A549 (cell line): ENCODE measurements around the gene POLR3A. TPM values are rescaled to one million over a fixed set of nuclear protein-coding genes. Genes with fewer than 3 reads are reported as not detected.

Experiments used
- ATAC-seq, 2 experiments: fragments of 200-7000 bp in 1 of 2; fragments of >200 bp in 1 of 2; cut with Nextera tagmentation in 1 of 2; cut with Tn5 transposase in 1 of 2; 3 replicates each; pipeline versions ENCODE4 v1.8.0 to v1.9.1; 2018 to 2020; ENCODE audit warnings: mild to moderate bottlenecking in 1 of 2, moderate library complexity in 1 of 2
- CTCF ChIA-PET: fragments of 300-600 bp; sonication (Branson Sonifier 250); formaldehyde crosslinking; extraction: SDS; loops from one replicate; lab custom pipeline; 2021; ENCODE audit warnings: antibody characterized with exemption, inconsistent platforms; lab: Yijun Ruan, JAX
- POLR2A ChIA-PET: fragments of 350-600 bp; formaldehyde crosslinking; extraction: SDS; loops from one replicate; lab custom pipeline; 2021; ENCODE audit warnings: antibody characterized with exemption, inconsistent platforms; lab: Yijun Ruan, JAX
- DNase-seq, 2 experiments: peaks; one replicate each; pipeline versions ENCODE4 v3.0.0 to v3.0.0-alpha.2; 2011 to 2016; ENCODE audit warnings: low read depth in 1 of 2, low spot score in 1 of 2
- FAIRE-seq: peaks from 2 replicates; lab custom pipeline; 2011; peaks lifted over from hg19 to GRCh38; lab: Jason Lieb, UNC
- H3K27ac ChIP-seq, 2 experiments: fragments of >200 bp; sonication (Bioruptor Twin); formaldehyde crosslinking; 3 replicates each; pipeline ENCODE4 v1.5.1; 2016 to 2017
- H3K4me1 ChIP-seq: fragments of >200 bp; sonication (Bioruptor Twin); formaldehyde crosslinking; 3 replicates; pipeline ENCODE4 v1.6.1; 2016
- H3K4me2 ChIP-seq: fragments of >200 bp; sonication (Bioruptor Twin); formaldehyde crosslinking; 3 replicates; pipeline ENCODE4 v1.6.1; 2016
- H3K4me3 ChIP-seq: fragments of >200 bp; sonication (Bioruptor Twin); formaldehyde crosslinking; 3 replicates; pipeline ENCODE4 v1.5.1; 2016
- H3K9me3 ChIP-seq: fragments of >200 bp; sonication (Bioruptor Twin); formaldehyde crosslinking; 3 replicates; pipeline ENCODE4 v1.6.1; 2016
- BCL3 ChIP-seq: fragments of >200 bp; sonication (Bioruptor Twin); formaldehyde crosslinking; IDR thresholded peaks from 3 replicates; pipeline ENCODE4 v1.6.1; 2016
- CBX2 ChIP-seq: fragments of 200-600 bp; sonication (generic); IDR thresholded peaks from 2 replicates; pipeline ENCODE4 v1.6.1; 2016; ENCODE audit warnings: low read depth, mild to moderate bottlenecking, borderline replicate concordance
- CBX8 ChIP-seq: fragments of 200-600 bp; sonication (generic); IDR thresholded peaks from 2 replicates; pipeline ENCODE4 v1.6.1; 2016
- CEBPB ChIP-seq, 2 experiments: fragments of >200 bp in 1 of 2; sonication (Bioruptor Twin) in 1 of 2; formaldehyde crosslinking in 1 of 2; IDR thresholded peaks; 2 replicates each; pipeline ENCODE4 v1.6.1; 2012 to 2016
- CHD2 ChIP-seq: fragments of 150-350 bp; IDR thresholded peaks from 2 replicates; pipeline ENCODE4 v1.6.1; 2014; ENCODE audit warnings: low read length; ENCODE audit not compliant: partially characterized antibody
- CHD4 ChIP-seq: fragments of 200-600 bp; sonication (generic); IDR thresholded peaks from 2 replicates; pipeline ENCODE4 v1.6.1; 2016; ENCODE audit warnings: antibody characterized with exemption, mild to moderate bottlenecking, borderline replicate concordance
- CTCF ChIP-seq: fragments of >200 bp; sonication (Bioruptor Twin); formaldehyde crosslinking; IDR thresholded peaks from 3 replicates; pipeline ENCODE4 v1.5.1; 2016
- EHMT2 ChIP-seq: fragments of 200-600 bp; sonication (generic); IDR thresholded peaks from 2 replicates; pipeline ENCODE4 v1.6.1; 2016; ENCODE audit warnings: antibody characterized with exemption, low read depth, mild to moderate bottlenecking, moderate library complexity
- FOSB ChIP-seq: fragments of 250-450 bp; sonication (Bioruptor Pico); IDR thresholded peaks from 2 replicates; pipeline ENCODE4 v1.5.0; 2020; ENCODE audit warnings: mild to moderate bottlenecking, moderate library complexity
- FOXS1 ChIP-seq: fragments of 250-450 bp; sonication (Bioruptor Pico); IDR thresholded peaks from 2 replicates; pipeline ENCODE4 v1.5.0; 2020; ENCODE audit warnings: mild to moderate bottlenecking, moderate library complexity
- GATA3 ChIP-seq: IDR thresholded peaks from 2 replicates; pipeline ENCODE4 v1.6.1; 2012; ENCODE audit warnings: borderline replicate concordance
- HDAC2 ChIP-seq: fragments of 200-600 bp; sonication (generic); IDR thresholded peaks from 2 replicates; pipeline ENCODE4 v1.6.1; 2016
- HES2 ChIP-seq: fragments of >200 bp; sonication (Bioruptor Twin); formaldehyde crosslinking; IDR thresholded peaks from 2 replicates; pipeline ENCODE4 v1.6.1; 2016
- HEYL ChIP-seq: fragments of 250-450 bp; sonication (Bioruptor Pico); IDR thresholded peaks from 2 replicates; pipeline ENCODE4 v1.8.0; 2021; ENCODE audit warnings: mild to moderate bottlenecking, moderate library complexity
- HOXB13 ChIP-seq: fragments of 250-450 bp; sonication (Bioruptor Pico); IDR thresholded peaks from 2 replicates; pipeline ENCODE4 v1.5.0; 2020; ENCODE audit warnings: low read depth, mild to moderate bottlenecking, moderate library complexity
- KDM1A ChIP-seq: fragments of 200-600 bp; sonication (generic); IDR thresholded peaks from 2 replicates; pipeline ENCODE4 v1.6.1; 2016; ENCODE audit warnings: low read depth, mild to moderate bottlenecking
- MAFK ChIP-seq: fragments of 450-650 bp; IDR thresholded peaks from 2 replicates; pipeline ENCODE4 v1.6.1; 2014; ENCODE audit not compliant: partially characterized antibody
- MAZ ChIP-seq: fragments of 150-350 bp; IDR thresholded peaks from 2 replicates; pipeline ENCODE4 v1.6.1; 2014; ENCODE audit warnings: antibody characterized with exemption, low read depth, low read length, borderline replicate concordance
- MYC ChIP-seq: IDR thresholded peaks from 2 replicates; pipeline ENCODE4 v1.6.1; 2012; ENCODE audit warnings: mild to moderate bottlenecking, inconsistent platforms, low read length, improper control_type of control experiment, borderline replicate concordance
- PHF8 ChIP-seq: fragments of 200-600 bp; sonication (generic); IDR thresholded peaks from 2 replicates; pipeline ENCODE4 v1.6.1; 2016; ENCODE audit warnings: low read depth, mild to moderate bottlenecking, antibody characterized with exemption, moderate library complexity, borderline replicate concordance
- RCOR1 ChIP-seq: fragments of 150-350 bp; IDR thresholded peaks from 2 replicates; pipeline ENCODE4 v1.6.1; 2014; ENCODE audit warnings: antibody characterized with exemption, low read length, low read depth
- TFCP2L1 ChIP-seq: fragments of 250-450 bp; sonication (Bioruptor Pico); IDR thresholded peaks from 2 replicates; pipeline ENCODE4 v1.5.0; 2021; ENCODE audit warnings: mild to moderate bottlenecking
- TP53 ChIP-seq: fragments of 250-450 bp; sonication (Bioruptor Pico); IDR thresholded peaks from 2 replicates; pipeline ENCODE4 v1.5.0; 2021; ENCODE audit warnings: mild to moderate bottlenecking, moderate library complexity
- ZC3H11A ChIP-seq: fragments of 450-650 bp; IDR thresholded peaks from 2 replicates; pipeline ENCODE4 v1.6.1; 2014; ENCODE audit warnings: antibody characterized with exemption, mild to moderate bottlenecking
- ZNF302 ChIP-seq: fragments of 250-450 bp; sonication (Bioruptor Pico); IDR thresholded peaks from 2 replicates; pipeline ENCODE4 v1.9.0; 2021; ENCODE audit warnings: inconsistent platforms, mild to moderate bottlenecking, moderate library complexity
- WGBS: methylation state at CpG from one replicate; pipeline ENCODE4 v1.1.6; 2017; ENCODE audit errors: missing lambda C conversion rate; 5-methylcytosine and 5-hydroxymethylcytosine counted together
- polyA plus RNA-seq, 4 experiments: library from polyadenylated mRNA; depleted of rRNA in 3 of 4; stranded (reverse); fragments of >200 nt; fragmentation: RNase III in 1 of 4; extraction: RNeasy Plus Mini Kit Qiagen cat#74134 plus additional on column Dnase treatment in 1 of 4; gene quantifications; 2 replicates in 3 of 4; 3 replicates in 1 of 4; pipeline ENCODE4 v1.2.3, GENCODE V29; 2011 to 2017
- TF ChIP-seq, protein P1 (sequence below): fragments of 250-450 bp; sonication (Bioruptor Pico); IDR thresholded peaks from 2 replicates; pipeline ENCODE4 v1.5.0; 2020; ENCODE audit warnings: low read depth, mild to moderate bottlenecking, moderate library complexity
- TF ChIP-seq, protein P2 (sequence below): fragments of 200-600 bp; sonication (generic); IDR thresholded peaks from 2 replicates; pipeline ENCODE4 v1.6.1; 2016; ENCODE audit warnings: antibody characterized with exemption, mild to moderate bottlenecking, moderate library complexity
- TF ChIP-seq, protein P3 (sequence below): fragments of 450-650 bp; IDR thresholded peaks from 2 replicates; pipeline ENCODE4 v1.6.1; 2014; ENCODE audit warnings: antibody characterized with exemption

Gene POLR3A
- polyA plus RNA-seq, 2 of the 4 experiments (the other 2 are of a cell fraction), result 10.9 to 17.7 TPM

GRCh38 chr10:78017856-78018255 lies 11.5 kb downstream of the POLR3A start:
- WGBS, result 81% methylated on average over 5 of the region's 5 CpGs
- no peaks in the 10 kb centered on the region for H3K4me1 ChIP-seq
- TF ChIP-seq FOXS1, result no peak
- TF ChIP-seq BCL3, result no peak
- no peak for TF ChIP-seq CEBPB (IDR thresholded peaks at IDR 0.05)
- TF ChIP-seq HDAC2, result no peak
- no peak for TF ChIP-seq KDM1A
- no peak for TF ChIP-seq HEYL (CRISPR knock-in tag)
- TF ChIP-seq RCOR1, result no peak
- TF ChIP-seq MAZ, result no peak
- no peak for TF ChIP-seq CHD4
- no peak for TF ChIP-seq GATA3
- TF ChIP-seq ZC3H11A, result no peak
- TF ChIP-seq CHD2, result no peak
- TF ChIP-seq HOXB13 (CRISPR knock-in tag), result no peak
- TF ChIP-seq, protein P1, sequence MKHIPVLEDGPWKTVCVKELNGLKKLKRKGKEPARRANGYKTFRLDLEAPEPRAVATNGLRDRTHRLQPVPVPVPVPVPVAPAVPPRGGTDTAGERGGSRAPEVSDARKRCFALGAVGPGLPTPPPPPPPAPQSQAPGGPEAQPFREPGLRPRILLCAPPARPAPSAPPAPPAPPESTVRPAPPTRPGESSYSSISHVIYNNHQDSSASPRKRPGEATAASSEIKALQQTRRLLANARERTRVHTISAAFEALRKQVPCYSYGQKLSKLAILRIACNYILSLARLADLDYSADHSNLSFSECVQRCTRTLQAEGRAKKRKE (CRISPR knock-in tag), result no peak
- TF ChIP-seq CBX8, result no peak
- TF ChIP-seq CBX2, result no peak
- no peak for TF ChIP-seq HES2
- no peak for TF ChIP-seq PHF8
- H3K4me2 ChIP-seq, result no peak overlapping the region
- ATAC-seq (no peak), DNase-seq (no peak), FAIRE-seq (no peak)
- no peak overlapping the region for H3K4me3 ChIP-seq
- ChIA-PET CTCF (interaction anchor here (0.6 to 1.5 kb wide), 4 partner anchors 12 to 343 kb away, joined by 3 to 5 read pairs (median 4); partner anchors contain the start of gene POLR3A), POLR2A (no interaction called here)
- no peak overlapping the region for H3K27ac ChIP-seq
- no peaks in the 10 kb centered on the region for H3K9me3 ChIP-seq

DNA sequence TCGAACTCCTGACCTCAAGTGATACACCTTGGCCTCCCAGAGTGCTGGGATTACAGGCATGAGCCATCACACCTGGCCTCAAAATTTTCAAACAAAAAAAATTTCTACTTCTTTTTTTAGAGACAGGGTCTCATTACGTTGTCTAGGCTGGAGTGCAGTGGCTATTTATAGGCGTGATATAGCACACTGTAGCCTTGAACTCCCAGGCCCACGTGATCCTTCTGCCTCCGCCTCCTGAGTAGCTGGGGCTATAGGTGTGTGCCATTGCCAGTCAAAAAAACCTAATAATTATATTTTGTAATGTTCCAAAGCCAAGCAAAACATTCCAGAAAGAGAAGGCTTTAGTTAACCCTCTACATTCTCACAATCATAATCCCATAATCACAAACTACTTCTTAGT lies 13.8 kb downstream of the POLR3A start:
- Histone ChIP-seq H3K27ac (no peak overlapping the region), H3K9me3 (no peaks in the 10 kb centered on the region), H3K4me3 (no peak overlapping the region), H3K4me2 (no peak overlapping the region), H3K4me1 (no peaks in the 10 kb centered on the region)
- WGBS, result 93% methylated on average over 5 of the region's 5 CpGs
- ChIA-PET CTCF (interaction anchor here (1.2 to 1.8 kb wide), 2 partner anchors 12 to 26 kb away, joined by 4 to 5 read pairs; no protein-coding TSS in a partner anchor), POLR2A (interaction anchor here (0.6 kb wide), 2 partner anchors 14 to 1211 kb away, joined by 3 read pairs; no protein-coding TSS in a partner anchor)
- FAIRE-seq (no peak), DNase-seq (no peak), ATAC-seq (no peak)
- TF ChIP-seq EHMT2, result no peak
- TF ChIP-seq FOXS1, result no peak
- TF ChIP-seq TP53 (CRISPR knock-in tag), result no peak
- TF ChIP-seq, protein P2, sequence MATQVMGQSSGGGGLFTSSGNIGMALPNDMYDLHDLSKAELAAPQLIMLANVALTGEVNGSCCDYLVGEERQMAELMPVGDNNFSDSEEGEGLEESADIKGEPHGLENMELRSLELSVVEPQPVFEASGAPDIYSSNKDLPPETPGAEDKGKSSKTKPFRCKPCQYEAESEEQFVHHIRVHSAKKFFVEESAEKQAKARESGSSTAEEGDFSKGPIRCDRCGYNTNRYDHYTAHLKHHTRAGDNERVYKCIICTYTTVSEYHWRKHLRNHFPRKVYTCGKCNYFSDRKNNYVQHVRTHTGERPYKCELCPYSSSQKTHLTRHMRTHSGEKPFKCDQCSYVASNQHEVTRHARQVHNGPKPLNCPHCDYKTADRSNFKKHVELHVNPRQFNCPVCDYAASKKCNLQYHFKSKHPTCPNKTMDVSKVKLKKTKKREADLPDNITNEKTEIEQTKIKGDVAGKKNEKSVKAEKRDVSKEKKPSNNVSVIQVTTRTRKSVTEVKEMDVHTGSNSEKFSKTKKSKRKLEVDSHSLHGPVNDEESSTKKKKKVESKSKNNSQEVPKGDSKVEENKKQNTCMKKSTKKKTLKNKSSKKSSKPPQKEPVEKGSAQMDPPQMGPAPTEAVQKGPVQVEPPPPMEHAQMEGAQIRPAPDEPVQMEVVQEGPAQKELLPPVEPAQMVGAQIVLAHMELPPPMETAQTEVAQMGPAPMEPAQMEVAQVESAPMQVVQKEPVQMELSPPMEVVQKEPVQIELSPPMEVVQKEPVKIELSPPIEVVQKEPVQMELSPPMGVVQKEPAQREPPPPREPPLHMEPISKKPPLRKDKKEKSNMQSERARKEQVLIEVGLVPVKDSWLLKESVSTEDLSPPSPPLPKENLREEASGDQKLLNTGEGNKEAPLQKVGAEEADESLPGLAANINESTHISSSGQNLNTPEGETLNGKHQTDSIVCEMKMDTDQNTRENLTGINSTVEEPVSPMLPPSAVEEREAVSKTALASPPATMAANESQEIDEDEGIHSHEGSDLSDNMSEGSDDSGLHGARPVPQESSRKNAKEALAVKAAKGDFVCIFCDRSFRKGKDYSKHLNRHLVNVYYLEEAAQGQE, result no peak
- no peak for TF ChIP-seq ZNF302 (CRISPR knock-in tag)
- TF ChIP-seq TFCP2L1 (CRISPR knock-in tag), result no peak
- TF ChIP-seq, protein P3, sequence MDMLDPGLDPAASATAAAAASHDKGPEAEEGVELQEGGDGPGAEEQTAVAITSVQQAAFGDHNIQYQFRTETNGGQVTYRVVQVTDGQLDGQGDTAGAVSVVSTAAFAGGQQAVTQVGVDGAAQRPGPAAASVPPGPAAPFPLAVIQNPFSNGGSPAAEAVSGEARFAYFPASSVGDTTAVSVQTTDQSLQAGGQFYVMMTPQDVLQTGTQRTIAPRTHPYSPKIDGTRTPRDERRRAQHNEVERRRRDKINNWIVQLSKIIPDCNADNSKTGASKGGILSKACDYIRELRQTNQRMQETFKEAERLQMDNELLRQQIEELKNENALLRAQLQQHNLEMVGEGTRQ, result no peak
- no peak for TF ChIP-seq FOSB
- TF ChIP-seq CBX8, result no peak
- no peak for TF ChIP-seq CTCF
- TF ChIP-seq MAFK, result no peak
- TF ChIP-seq MYC, result no peak
- TF ChIP-seq ZC3H11A, result no peak
- TF ChIP-seq HEYL (CRISPR knock-in tag), result no peak
